NOMO-1 treated with dmso at 0.1 percent for 144 hours (cell line): ENCODE results near the gene CFB.
A peak's percentile ranks its signal among the peaks of the same experiment; 100 is the strongest.
"Not testable (repeated sequence)": the region's sequence is repeated elsewhere in the genome, so short reads cannot be mapped to it uniquely, and the experiment has no call there.

Experiments used
- DNase-seq: peaks from one replicate; lab custom pipeline; 2025; ENCODE audit not compliant: unreplicated experiment; lab: John Stamatoyannopoulos, UW

Gene CFB

GRCh38 chr6:31945507-31946369, at the start of gene CFB:
Gene CFB (plus strand): TSS chr6:31946095. CDS start chr6:31946222, 127 bp downstream.
- no peak for DNase-seq

- no peak for DNase-seq
Observed at GRCh38 chr6:31896493-31896855, 49.4 kb upstream of the CFB start.

GRCh38 chr6:31896856-31897611, 48.9 kb upstream of the CFB start:
- DNase-seq: no peak

GRCh38 chr6:31897612-31898382, 48.1 kb upstream of the CFB start, which contains the start of gene EHMT2:
Gene EHMT2 (minus strand): TSS chr6:31897698. CDS start chr6:31897677, 21 bp downstream.
- DNase-seq: peak; percentile 79

- DNase-seq: no peak
Observed at GRCh38 chr6:31898383-31899011, 47.4 kb upstream of the CFB start.

GRCh38 chr6:31899215-31899614, 46.7 kb upstream of the CFB start:
- DNase-seq: no peak

- no peak for DNase-seq
Observed at GRCh38 chr6:31899882-31900722, 45.8 kb upstream of the CFB start.

- no peak for DNase-seq
Observed at GRCh38 chr6:31900917-31901414, 44.9 kb upstream of the CFB start.

GRCh38 chr6:31901415-31901952, 44.4 kb upstream of the CFB start:
- no peak for DNase-seq

GRCh38 chr6:31901953-31902643, 43.8 kb upstream of the CFB start, which contains the start of gene ZBTB12:
Gene ZBTB12 (minus strand): TSS chr6:31902086. CDS start chr6:31901305, 781 bp downstream.
- peak; percentile 75 for DNase-seq

- DNase-seq: no peak
Observed at GRCh38 chr6:31903957-31904356, 41.9 kb upstream of the CFB start.

- no peak for DNase-seq
Observed at GRCh38 chr6:31905041-31905440, 40.9 kb upstream of the CFB start.

GRCh38 chr6:31906122-31906521, 39.8 kb upstream of the CFB start:
- no peak for DNase-seq

- DNase-seq: not testable (repeated sequence)
Observed at GRCh38 chr6:31906727-31907126, 39.2 kb upstream of the CFB start.

- peak; percentile 79 for DNase-seq
Observed at GRCh38 chr6:31907158-31907813, 38.6 kb upstream of the CFB start.

- not testable (repeated sequence) for DNase-seq
Observed at GRCh38 chr6:31908255-31908654, 37.6 kb upstream of the CFB start.

- DNase-seq: no peak
Observed at GRCh38 chr6:31908791-31909190, 37.1 kb upstream of the CFB start.

- not testable (repeated sequence) for DNase-seq
Observed at GRCh38 chr6:31909298-31909697, 36.6 kb upstream of the CFB start.
